GM18505 (cell line): ENCODE results near the gene TFG.
"Not testable (repeated sequence)": the region's sequence is repeated elsewhere in the genome, so short reads cannot be mapped to it uniquely, and the experiment has no call there.

Experiments
- ATAC-seq: cut with Tn5 transposase; IDR thresholded peaks from one replicate; pipeline ENCODE4 v1.9.1; 2021; ENCODE audit not compliant: unreplicated experiment
- POLR2A ChIP-seq: IDR thresholded peaks from 4 replicates; pipeline ENCODE4 v1.6.1; 2011; ENCODE audit warnings: borderline replicate concordance; ENCODE audit not compliant: insufficient read depth, insufficient read length; ENCODE audit errors: extremely low read depth

TFG gene

GRCh38 chr3:100708989-100709841 is at the start of gene TFG:
TSS of gene TFG (plus strand) at chr3:100709494. CDS start at chr3:100713686, 4,192 bp downstream.
- peak; percentile 75 for TF ChIP-seq POLR2A
- ATAC-seq = peak; percentile 94

GRCh38 chr3:100661294-100661693 is 48.0 kb upstream of the TFG start:
- ATAC-seq = not testable (repeated sequence)

- ATAC-seq = no peak
- no peak for TF ChIP-seq POLR2A
These were observed 47.0 kb upstream of the TFG start for GRCh38 chr3:100662113-100662823.

- TF ChIP-seq POLR2A = no peak
- ATAC-seq = no peak
These were observed 44.1 kb upstream of the TFG start for GRCh38 chr3:100665230-100665629.

- ATAC-seq = not testable (repeated sequence)
These were observed 42.6 kb upstream of the TFG start for GRCh38 chr3:100666699-100667098.

- ATAC-seq = not testable (repeated sequence)
These were observed 42.0 kb upstream of the TFG start for GRCh38 chr3:100667316-100667715.

- ATAC-seq = not testable (repeated sequence)
These were observed 38.3 kb upstream of the TFG start for GRCh38 chr3:100670995-100671394.

- no peak for TF ChIP-seq POLR2A
- ATAC-seq = no peak
These were observed 27.8 kb upstream of the TFG start for GRCh38 chr3:100681496-100681895.

GRCh38 chr3:100682056-100682853 is 27.0 kb upstream of the TFG start:
- TF ChIP-seq POLR2A = no peak
- ATAC-seq = no peak

- no peak for TF ChIP-seq POLR2A
- no peak for ATAC-seq
These were observed 26.2 kb upstream of the TFG start for GRCh38 chr3:100682854-100683760.

GRCh38 chr3:100693225-100693624 is 16.1 kb upstream of the TFG start:
- no peak for TF ChIP-seq POLR2A
- ATAC-seq = no peak

- no peak for TF ChIP-seq POLR2A
These were observed 13.6 kb upstream of the TFG start for GRCh38 chr3:100695696-100696095.

GRCh38 chr3:100696161-100696560 is 13.1 kb upstream of the TFG start:
- no peak for TF ChIP-seq POLR2A

More at GRCh38 chr3:100695696-100696095, 13.6 kb upstream of the TFG start:
- no peak for ATAC-seq

GRCh38 chr3:100697172-100697571 is 12.1 kb upstream of the TFG start:
- no peak for TF ChIP-seq POLR2A
- no peak for ATAC-seq

More at GRCh38 chr3:100696161-100696560, 13.1 kb upstream of the TFG start:
- no peak for ATAC-seq
